GM12872 (cell line): ENCODE results near the gene DDIT4.

Source experiments
- TF ChIP-seq, protein P1 (sequence below): IDR thresholded peaks from 3 replicates; pipeline ENCODE4 v1.5.1; 2011; ENCODE audit warnings: low read depth, mild to moderate bottlenecking, low read length, moderate library complexity; ENCODE audit not compliant: insufficient read depth

Gene DDIT4

DNA sequence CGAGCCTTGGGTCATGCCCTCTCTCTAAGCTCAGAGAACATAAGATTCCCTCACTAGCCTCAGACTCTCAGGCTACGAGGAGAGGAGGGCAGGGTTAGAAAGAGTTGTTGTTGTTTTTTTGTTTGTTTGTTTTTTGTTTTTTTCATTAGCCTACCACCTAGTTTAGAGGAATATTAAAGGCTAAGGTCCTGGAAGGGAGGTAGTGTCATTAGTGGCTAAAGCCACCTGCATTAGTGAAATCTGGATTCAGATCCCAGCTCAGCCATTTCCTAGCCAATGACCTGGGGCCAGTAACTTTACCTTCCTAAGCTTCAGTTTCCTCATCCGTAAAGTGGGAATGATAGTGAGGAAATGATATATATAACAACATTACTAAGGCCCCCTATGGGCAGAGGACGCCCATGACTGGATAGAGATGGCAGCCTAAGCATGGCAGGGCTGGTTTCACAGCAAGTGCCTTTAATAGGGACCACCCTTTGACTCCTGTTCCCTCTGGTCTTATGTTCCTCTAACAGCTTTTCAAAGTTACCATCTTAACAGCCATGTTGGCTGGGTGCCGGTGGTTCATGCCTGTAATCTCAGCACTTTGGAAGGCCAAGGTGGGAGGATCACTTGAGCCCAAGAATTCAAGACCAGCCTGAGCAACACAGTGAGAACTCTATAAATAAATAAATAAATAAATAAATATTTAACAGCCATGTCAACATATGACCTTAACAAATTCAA lies 5.1 kb downstream of the DDIT4 start:
- TF ChIP-seq, protein P1, sequence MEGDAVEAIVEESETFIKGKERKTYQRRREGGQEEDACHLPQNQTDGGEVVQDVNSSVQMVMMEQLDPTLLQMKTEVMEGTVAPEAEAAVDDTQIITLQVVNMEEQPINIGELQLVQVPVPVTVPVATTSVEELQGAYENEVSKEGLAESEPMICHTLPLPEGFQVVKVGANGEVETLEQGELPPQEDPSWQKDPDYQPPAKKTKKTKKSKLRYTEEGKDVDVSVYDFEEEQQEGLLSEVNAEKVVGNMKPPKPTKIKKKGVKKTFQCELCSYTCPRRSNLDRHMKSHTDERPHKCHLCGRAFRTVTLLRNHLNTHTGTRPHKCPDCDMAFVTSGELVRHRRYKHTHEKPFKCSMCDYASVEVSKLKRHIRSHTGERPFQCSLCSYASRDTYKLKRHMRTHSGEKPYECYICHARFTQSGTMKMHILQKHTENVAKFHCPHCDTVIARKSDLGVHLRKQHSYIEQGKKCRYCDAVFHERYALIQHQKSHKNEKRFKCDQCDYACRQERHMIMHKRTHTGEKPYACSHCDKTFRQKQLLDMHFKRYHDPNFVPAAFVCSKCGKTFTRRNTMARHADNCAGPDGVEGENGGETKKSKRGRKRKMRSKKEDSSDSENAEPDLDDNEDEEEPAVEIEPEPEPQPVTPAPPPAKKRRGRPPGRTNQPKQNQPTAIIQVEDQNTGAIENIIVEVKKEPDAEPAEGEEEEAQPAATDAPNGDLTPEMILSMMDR = peak; percentile 43; the same call in 2 of the 3 replicates

GRCh38 chr10:72283131-72283530 lies 9.4 kb downstream of the DDIT4 start:
- TF ChIP-seq, protein P1 = no peak

- TF ChIP-seq, protein P1 = no peak
Observed at GRCh38 chr10:72285972-72286521, 12.3 kb downstream of the DDIT4 start.

- TF ChIP-seq, protein P1 = no peak
Observed at GRCh38 chr10:72291019-72291532, 17.4 kb downstream of the DDIT4 start.

- TF ChIP-seq, protein P1 = no peak
Observed at GRCh38 chr10:72292223-72292691, 18.5 kb downstream of the DDIT4 start.

DNA sequence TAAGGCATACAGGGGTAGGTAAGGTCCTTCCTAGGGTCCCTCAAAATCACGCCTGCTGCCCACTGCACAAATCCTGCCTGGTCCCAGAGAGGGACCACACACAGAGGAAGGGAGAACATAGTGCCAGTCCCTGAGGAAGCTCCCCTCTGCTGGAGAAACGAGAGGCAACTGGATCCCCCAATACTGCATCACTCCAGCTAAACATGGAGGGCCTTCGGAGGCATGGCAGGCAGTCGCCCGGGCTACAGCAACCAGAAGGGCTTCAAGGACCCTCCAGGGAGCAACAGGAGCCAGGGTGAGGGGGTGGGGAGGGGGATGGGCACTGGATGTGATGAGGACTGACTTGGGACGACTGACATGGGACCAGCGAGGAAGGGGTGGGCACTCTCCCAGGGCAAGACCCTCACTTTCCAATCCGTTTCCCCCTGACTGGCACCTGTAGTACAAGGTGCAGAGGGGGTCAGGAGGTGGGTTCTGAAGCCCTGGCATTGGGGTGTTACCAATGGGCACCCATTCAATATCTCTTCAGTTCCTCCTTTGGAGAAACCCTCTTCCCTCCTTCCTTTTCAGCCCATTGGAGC lies 21.7 kb downstream of the DDIT4 start:
- TF ChIP-seq, protein P1 = no peak

DNA sequence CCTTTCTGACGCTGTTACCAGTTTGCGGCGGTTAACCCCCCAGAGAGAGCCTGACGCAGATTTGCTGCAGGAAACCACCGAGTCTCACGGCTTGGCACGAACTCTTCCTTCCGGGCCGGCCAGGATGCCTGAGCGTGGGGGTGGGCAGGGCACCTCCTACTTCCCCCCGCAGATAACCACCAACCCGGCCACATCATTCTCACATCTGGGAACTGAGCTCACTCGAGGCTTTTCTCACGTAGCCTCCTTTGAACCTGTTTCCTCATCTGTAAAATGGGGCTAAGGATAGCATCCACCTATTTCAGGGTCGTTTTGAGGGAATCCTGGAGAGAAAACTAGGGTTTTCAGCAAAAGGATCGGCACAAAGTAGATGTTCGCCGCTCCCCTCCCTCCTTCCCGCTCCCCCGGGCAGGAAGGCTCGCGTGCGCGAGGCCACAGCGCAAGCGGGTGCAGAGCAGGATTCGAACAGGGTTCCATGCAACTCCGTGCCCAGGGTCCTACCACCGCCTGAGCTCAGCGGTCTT lies 23.6 kb downstream of the DDIT4 start:
- TF ChIP-seq, protein P1 = no peak
